Body of pancreas (tissue), 4 donors: Measurements from ENCODE around the gene PRND. TPM values are rescaled to one million over a fixed set of nuclear protein-coding genes. Genes with fewer than 3 reads are reported as not detected.

Experiments
- ATAC-seq: fragments of 150-250 bp; one replicate; pipeline ENCODE4 v1.9.1; 2016
- DNase-seq, 4 donors: peaks; one replicate each; pipeline ENCODE4 v3.0.0-alpha.2; 2019
- H3K27ac ChIP-seq, 4 donors: fragments of 200-600 bp; sonication (generic); 1 replicate in 3 of 4; 2 replicates in 1 of 4; pipeline versions ENCODE4 v1.5.1 to v1.6.1; 2016 to 2019; ENCODE audit warnings: mild to moderate bottlenecking in 1 of 4, mixed read lengths in 1 of 4, moderate library complexity in 1 of 4
- H3K27me3 ChIP-seq, 2 donors: fragments of 200-600 bp; sonication (generic); one replicate each; pipeline ENCODE4 v1.6.0; 2016; ENCODE audit warnings: mild to moderate bottlenecking in 1 of 2
- H3K36me3 ChIP-seq, 2 donors: fragments of 200-600 bp; sonication (generic); replicated peaks in 1 of 2; 2 replicates each; pipeline ENCODE4 v1.5.1; 2016; ENCODE audit warnings: low read depth in 2 of 2; ENCODE audit not compliant: insufficient read depth in 1 of 2
- H3K4me1 ChIP-seq: fragments of 200-600 bp; sonication (generic); one replicate; pipeline ENCODE4 v1.6.0; 2016
- H3K4me3 ChIP-seq, 2 donors: fragments of 200-600 bp; sonication (generic); 1 replicate in 1 of 2; 2 replicates in 1 of 2; pipeline ENCODE4 v1.5.1; 2016 to 2019
- H3K9me3 ChIP-seq, 3 donors: fragments of 200-600 bp; sonication (generic); 1 replicate in 2 of 3; 2 replicates in 1 of 3; pipeline ENCODE4 v1.5.1; 2016
- POLR2A ChIP-seq, 3 donors: fragments of 450-650 bp; IDR thresholded peaks; one replicate each; pipeline ENCODE4 v1.6.1; 2016; ENCODE audit warnings: antibody characterized with exemption in 3 of 3, mild to moderate bottlenecking in 2 of 3
- WGBS, 2 donors: methylation state at CpG; one replicate each; pipeline ENCODE4 v1.1.5; 2017; 5-methylcytosine and 5-hydroxymethylcytosine counted together
- intact Hi-C: fragments of 100-400 bp; cut with DNase I; formaldehyde crosslinking; loops from one replicate; pipeline ENCODE4 v1.15.1; 2023
- total RNA-seq, 2 donors: library from RNA; depleted of rRNA; stranded (reverse); fragments of >200 nt; gene quantifications; one replicate each; pipeline ENCODE4 v1.1.0, GENCODE V29; 2016
- TF ChIP-seq, protein P1 (sequence below), 7 experiments: fragments of 450-650 bp in 4 of 7; fragments of 200-600 bp in 3 of 7; sonication (generic) in 3 of 7; IDR thresholded peaks; one replicate each; pipeline ENCODE4 v1.5.1; 2016 to 2019; ENCODE audit warnings: antibody characterized with exemption in 7 of 7

PRND gene
- total RNA-seq, 2 donors from 2014 or later: not detected

DNA sequence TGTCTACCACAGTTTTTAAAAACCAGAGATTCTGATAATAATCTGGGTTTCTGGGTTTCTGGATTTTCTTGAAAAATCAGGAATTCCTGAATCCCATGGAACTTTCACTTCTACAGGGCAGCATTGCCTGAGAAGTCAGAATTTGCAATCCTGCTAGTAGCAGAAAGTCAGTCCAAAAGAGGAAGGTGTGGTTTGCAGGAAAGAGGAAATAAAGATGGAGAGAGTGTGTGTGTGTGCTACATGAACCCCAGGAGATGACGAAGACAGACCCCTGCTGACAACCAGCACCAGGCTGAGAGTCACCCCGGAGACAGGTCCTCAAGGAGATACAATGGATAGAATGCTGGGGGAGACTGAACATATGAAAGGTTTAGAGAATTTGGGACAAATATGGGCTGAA, 44.9 kb downstream of the PRND start:
- H3K27me3 ChIP-seq: no peaks in the 10 kb centered on the region
- no peaks in the 10 kb centered on the region for H3K4me1 ChIP-seq
- no peak for ATAC-seq
- DNase-seq: peak in 1 of 4 donors; percentile 61
- H3K36me3 ChIP-seq: no peaks in the 10 kb centered on the region
- no peaks in the 10 kb centered on the region for H3K9me3 ChIP-seq
- intact Hi-C loops: no loop called here
- TF ChIP-seq POLR2A (IDR thresholded peaks at IDR 0.05): no peak
- TF ChIP-seq, protein P1, sequence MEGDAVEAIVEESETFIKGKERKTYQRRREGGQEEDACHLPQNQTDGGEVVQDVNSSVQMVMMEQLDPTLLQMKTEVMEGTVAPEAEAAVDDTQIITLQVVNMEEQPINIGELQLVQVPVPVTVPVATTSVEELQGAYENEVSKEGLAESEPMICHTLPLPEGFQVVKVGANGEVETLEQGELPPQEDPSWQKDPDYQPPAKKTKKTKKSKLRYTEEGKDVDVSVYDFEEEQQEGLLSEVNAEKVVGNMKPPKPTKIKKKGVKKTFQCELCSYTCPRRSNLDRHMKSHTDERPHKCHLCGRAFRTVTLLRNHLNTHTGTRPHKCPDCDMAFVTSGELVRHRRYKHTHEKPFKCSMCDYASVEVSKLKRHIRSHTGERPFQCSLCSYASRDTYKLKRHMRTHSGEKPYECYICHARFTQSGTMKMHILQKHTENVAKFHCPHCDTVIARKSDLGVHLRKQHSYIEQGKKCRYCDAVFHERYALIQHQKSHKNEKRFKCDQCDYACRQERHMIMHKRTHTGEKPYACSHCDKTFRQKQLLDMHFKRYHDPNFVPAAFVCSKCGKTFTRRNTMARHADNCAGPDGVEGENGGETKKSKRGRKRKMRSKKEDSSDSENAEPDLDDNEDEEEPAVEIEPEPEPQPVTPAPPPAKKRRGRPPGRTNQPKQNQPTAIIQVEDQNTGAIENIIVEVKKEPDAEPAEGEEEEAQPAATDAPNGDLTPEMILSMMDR (IDR thresholded peaks at IDR 0.05): no peak
- H3K27ac ChIP-seq: no peak overlapping the region
- H3K4me3 ChIP-seq: no peak overlapping the region
- 54 to 63% methylated on average over 2 of the region's 2 CpGs for WGBS, 2 donors

DNA sequence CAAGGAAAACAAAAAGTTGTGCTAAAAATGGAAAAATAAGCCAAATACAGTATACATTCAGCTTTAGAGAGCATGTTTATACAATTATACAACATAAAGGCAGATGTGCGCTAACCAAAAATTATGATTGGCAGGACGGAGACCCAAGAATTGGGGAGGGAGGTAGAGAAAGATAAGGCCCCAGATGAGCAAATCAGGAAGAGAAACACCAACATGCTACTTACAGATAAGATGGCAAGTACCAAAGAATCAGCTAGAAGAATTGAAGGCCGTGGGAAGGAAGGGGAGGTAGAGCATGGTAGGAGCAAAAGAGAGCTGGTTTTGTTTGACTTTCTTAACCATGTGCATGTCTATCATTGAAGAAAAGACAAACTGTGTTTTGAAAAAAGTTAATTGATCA, 45.4 kb downstream of the PRND start:
- no peak for TF ChIP-seq POLR2A (IDR thresholded peaks at IDR 0.05)
- TF ChIP-seq, protein P1 (IDR thresholded peaks at IDR 0.05): no peak
- H3K4me3 ChIP-seq: no peak overlapping the region
- H3K4me1 ChIP-seq: no peaks in the 10 kb centered on the region
- H3K27me3 ChIP-seq: no peaks in the 10 kb centered on the region
- no peak for ATAC-seq
- no peaks in the 10 kb centered on the region for H3K9me3 ChIP-seq
- no peak overlapping the region for H3K27ac ChIP-seq
- intact Hi-C loops: no loop called here
- H3K36me3 ChIP-seq: no peaks in the 10 kb centered on the region
- DNase-seq: no peak
- 59 to 68% methylated on average over 3 of the region's 3 CpGs for WGBS, 2 donors

DNA sequence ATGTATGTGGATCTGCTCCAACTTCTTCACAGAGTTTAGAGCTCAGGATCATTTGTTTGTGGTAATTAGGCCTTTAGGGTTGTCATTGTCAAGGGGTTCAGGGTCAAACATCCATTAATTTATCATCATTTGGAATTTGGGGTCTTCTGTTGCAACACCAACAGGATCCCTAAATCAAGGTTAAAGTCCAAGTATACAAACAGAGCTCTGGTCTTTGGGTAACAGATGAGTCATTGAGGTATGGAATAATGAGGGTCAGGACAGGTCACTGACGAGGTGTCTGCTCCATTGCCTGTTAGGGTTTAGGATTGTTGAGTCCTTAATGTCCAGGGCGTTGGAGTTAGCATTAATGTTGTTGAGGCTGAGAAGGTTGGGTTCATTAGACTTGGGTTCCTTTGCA, 47.6 kb downstream of the PRND start:
- TF ChIP-seq POLR2A (IDR thresholded peaks at IDR 0.05): no peak
- TF ChIP-seq, protein P1 (IDR thresholded peaks at IDR 0.05): no peak
- Histone ChIP-seq H3K4me3 (no peak overlapping the region), H3K9me3 (no peaks in the 10 kb centered on the region), H3K4me1 (no peaks in the 10 kb centered on the region), H3K27me3 (no peaks in the 10 kb centered on the region), H3K36me3 (no peaks in the 10 kb centered on the region), H3K27ac (no peak overlapping the region)
- DNase-seq: no peak
- intact Hi-C loops: no loop called here
- 57 to 61% methylated on average over 2 of the region's 2 CpGs for WGBS, 2 donors
- ATAC-seq: no peak

DNA sequence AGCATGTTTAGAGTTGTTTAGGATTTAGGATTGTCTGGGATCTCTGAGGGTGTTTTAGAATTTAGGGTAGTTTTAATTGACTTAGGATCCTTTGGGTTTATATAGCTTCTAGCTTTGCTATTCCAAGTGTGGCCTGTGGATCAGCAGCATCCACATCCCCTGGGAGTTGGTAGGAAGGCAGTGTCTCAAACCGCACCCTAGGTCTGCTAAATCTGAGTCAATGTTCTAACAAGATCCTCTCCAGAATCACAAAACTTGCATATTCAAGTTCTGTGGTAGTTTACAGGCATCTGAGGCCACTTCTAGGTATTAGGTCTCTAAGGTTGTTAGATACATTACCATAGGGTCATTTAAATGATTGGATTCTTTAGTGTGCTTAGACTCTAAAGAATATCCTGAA, 48.3 kb downstream of the PRND start:
- no peaks in the 10 kb centered on the region for H3K36me3 ChIP-seq
- DNase-seq: no peak
- intact Hi-C loops: no loop called here
- WGBS, 2 donors: 81 to 89% methylated on average over 1 of the region's 1 CpG
- H3K27me3 ChIP-seq: no peaks in the 10 kb centered on the region
- H3K9me3 ChIP-seq: no peaks in the 10 kb centered on the region
- H3K4me3 ChIP-seq: no peak overlapping the region
- TF ChIP-seq, protein P1 (IDR thresholded peaks at IDR 0.05): no peak
- TF ChIP-seq POLR2A (IDR thresholded peaks at IDR 0.05): no peak
- no peak overlapping the region for H3K27ac ChIP-seq
- no peaks in the 10 kb centered on the region for H3K4me1 ChIP-seq
- ATAC-seq: no peak

DNA sequence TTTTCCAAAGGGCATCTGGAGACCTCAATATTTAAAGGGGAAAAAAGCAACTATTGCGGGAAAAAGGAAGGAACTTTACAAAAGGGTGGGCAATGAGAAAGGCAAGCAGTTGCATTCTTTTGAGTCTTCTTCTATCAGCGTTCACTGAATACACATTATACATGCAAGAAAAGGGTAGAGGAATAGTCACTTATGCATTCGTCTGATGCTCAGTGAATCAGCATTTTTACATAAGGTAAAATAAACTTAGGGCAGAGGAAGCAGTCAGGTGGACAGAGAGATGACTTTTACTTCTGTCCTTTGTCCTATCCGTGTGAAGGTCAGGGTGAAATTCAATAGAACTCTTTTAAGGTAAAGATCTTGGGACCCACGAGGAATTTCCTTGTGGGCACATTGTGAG, 49.3 kb downstream of the PRND start:
- Histone ChIP-seq H3K9me3 (no peaks in the 10 kb centered on the region), H3K27ac (no peak overlapping the region), H3K4me3 (no peak overlapping the region), H3K27me3 (no peaks in the 10 kb centered on the region), H3K36me3 (no peaks in the 10 kb centered on the region), H3K4me1 (no peaks in the 10 kb centered on the region)
- DNase-seq (no peak), ATAC-seq (no peak)
- intact Hi-C loops: no loop called here
- 59 to 65% methylated on average over 5 of the region's 5 CpGs for whole genome bisulfite sequencing, 2 donors
- TF ChIP-seq, protein P1 (IDR thresholded peaks at IDR 0.05): no peak
- no peak for TF ChIP-seq POLR2A (IDR thresholded peaks at IDR 0.05)
